HEK293T (cell line): Measurements from ENCODE around the gene SEPTIN5.

Experiments
- BHLHE40 ChIP-seq: fragments of 450-650 bp; IDR thresholded peaks from 2 replicates; pipeline ENCODE4 v1.6.1; 2016; ENCODE audit warnings: mild to moderate bottlenecking, moderate library complexity, borderline replicate concordance
- SP1 ChIP-seq: fragments of 450-650 bp; IDR thresholded peaks from 2 replicates; pipeline ENCODE4 v1.6.1; 2017
- TARDBP ChIP-seq: fragments of 450-650 bp; IDR thresholded peaks from 2 replicates; pipeline ENCODE4 v1.6.1; 2016
- TF ChIP-seq, protein P1 (sequence below): fragments of 450-650 bp; IDR thresholded peaks from 2 replicates; pipeline ENCODE4 v1.6.1; 2016

DNA sequence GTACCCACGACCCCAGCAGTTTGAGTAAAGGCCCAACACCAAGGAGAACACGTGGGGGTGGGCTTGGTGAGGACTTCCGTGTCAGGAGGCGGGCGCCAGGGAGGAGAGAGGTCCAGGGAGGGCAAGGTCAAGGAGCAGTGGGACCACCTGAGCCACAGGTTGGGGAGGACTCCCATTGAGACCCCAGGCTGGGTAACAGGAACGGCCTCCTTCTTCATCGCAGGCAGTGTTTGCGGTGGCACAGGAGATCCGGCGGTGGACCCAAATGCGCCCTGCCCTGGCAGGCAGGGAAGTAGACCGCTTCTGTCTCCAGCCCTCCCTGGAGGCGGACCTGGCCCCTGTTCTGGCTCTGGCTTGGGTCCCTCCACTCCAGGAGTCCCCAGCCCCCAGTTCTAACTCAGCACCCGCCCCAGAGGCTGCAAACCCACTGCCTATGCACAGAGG, 40.4 kb downstream of the SEPTIN5 start:
- TF ChIP-seq, protein P1, sequence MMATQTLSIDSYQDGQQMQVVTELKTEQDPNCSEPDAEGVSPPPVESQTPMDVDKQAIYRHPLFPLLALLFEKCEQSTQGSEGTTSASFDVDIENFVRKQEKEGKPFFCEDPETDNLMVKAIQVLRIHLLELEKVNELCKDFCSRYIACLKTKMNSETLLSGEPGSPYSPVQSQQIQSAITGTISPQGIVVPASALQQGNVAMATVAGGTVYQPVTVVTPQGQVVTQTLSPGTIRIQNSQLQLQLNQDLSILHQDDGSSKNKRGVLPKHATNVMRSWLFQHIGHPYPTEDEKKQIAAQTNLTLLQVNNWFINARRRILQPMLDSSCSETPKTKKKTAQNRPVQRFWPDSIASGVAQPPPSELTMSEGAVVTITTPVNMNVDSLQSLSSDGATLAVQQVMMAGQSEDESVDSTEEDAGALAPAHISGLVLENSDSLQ, result no peak
- TF ChIP-seq SP1 (no peak), TARDBP (no peak), BHLHE40 (no peak)
